DMS153 treated with DMSO at 0.1 percent for 48 hours (cell line): ENCODE data around the gene HERC3.

Experiments used
- DNase-seq: peaks from one replicate; lab custom pipeline; 2025; ENCODE audit not compliant: unreplicated experiment; lab: John Stamatoyannopoulos, UW

Gene HERC3

DNA sequence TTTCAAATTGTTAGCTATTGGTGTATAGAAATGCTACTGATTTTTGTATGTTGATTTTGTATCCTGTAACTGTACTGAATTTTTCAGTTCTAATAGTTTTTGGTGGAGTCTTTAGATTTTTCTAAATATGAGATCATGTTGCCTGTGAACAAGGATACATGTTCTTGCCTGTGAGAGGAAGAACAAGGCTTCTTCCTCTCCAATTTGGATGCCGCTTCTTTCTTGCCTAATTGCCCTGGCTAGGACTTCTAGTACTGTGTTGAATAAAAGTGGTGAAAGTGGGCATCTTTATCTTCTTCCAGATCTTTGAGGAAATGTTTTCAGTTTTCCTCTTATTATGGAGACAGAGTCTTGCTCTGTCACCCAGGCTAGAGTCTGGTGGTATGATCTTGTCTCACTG, 121.5 kb downstream of the HERC3 start:
- DNase-seq = no peak

DNA sequence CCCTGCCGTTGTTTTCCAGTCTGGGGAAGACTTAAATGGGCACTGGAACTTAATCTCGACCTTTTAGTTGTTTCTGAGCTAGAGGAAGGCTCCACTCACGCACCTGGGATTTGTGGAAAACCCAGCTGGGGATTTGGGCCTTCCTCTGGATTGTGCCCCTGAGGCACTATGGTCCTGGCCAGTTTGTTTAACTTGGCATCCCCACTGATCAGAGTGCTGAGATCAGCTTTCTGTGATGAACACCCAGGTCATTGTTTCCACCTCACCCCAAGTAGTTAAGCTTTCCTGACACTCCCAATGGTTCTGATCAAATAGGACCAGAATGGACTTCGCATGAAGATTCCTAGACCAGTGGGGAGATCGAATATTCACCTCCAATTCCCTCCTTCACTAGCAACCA, 125.8 kb downstream of the HERC3 start:
- no peak for DNase-seq

DNA sequence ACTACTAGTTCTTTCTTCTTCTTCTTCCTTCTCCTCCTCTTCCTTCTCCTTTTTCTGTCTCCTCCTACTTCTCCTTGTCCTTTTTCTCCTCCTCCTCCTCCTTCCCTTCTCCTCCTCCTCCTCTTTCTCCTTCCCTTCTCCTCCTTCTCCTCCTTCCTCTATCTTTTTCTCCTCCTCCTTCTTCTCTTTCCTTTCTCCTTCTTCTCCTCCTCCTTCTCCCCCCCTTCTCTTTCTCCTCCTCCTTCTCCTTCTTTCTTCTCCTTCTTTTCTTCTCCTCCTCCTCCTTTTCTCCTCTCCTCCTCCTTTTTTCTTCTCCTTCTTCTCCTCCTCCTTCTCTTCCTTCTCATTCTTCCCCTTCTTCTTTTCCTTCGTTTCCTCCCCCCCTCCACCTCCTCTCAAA, 127.1 kb downstream of the HERC3 start:
- no peak for DNase-seq

DNA sequence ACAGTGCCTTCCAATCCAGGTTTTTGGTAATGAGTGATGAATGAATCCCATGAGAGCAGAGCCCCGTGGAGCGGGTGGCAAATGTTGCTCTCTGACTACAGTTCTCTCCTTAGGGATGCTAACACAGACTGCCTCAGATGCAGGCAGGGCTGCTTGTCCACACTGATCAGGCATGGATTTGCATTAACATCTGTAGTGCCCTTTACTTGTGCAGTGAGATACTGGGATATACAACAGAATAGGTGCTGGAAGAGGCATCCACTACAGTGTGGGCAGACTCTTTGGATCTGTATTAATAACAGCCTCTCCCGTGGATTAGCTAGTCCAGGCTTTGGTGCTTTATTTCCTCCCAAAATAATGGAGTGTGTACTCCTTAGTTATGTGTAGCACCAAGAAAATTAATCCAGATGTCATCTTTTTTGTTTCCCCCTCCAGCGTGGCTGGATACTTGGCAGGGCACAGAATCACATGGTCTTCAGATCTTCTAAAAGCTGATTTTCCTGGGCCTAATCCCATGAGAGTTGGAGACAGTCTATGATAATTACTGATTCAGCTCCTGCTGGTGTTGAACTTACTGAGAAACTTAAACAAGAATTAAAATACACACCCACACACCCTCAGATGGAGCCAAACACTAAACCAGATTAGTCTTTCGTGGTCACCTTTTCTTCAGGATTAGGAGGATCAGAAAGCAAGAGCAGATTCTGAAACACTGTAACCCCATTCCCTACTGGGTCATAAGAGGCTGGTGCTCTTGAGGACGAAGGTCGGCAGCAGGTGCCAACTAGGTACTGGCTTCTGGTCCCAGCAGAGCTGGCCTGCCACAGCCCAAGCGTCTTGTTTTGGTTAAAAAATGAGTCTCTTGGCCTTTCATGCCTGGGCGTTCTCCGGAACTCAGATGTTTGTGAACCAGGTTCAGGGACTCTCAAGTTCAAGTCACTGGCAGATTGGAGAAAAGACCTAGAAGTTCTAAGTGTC, 128.5 kb downstream of the HERC3 start:
- no peak for DNase-seq

DNA sequence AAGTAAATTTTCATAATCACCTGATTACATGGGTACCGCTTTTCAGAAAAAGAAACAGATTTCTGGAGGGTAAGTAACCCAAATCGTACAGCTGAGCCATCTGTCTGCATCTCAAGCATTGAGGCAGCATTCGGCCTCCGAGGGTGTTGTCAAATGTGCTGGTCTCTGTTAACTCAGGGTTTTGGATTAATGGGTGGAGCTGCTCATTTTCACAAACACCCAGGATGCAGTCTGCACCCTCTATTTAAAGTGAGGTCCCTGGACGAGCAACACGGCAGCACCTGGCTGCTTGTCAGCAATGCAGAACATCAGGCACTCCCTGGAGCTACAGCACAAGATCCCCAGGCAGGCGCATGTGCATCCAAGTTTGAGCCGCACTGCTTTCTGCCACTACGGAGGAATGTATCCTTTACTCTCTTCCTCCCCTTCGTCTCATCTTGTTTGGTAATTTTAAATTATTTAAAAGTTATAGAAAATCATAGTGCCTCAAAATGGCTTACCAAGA, 130.0 kb downstream of the HERC3 start:
- DNase-seq = no peak

DNA sequence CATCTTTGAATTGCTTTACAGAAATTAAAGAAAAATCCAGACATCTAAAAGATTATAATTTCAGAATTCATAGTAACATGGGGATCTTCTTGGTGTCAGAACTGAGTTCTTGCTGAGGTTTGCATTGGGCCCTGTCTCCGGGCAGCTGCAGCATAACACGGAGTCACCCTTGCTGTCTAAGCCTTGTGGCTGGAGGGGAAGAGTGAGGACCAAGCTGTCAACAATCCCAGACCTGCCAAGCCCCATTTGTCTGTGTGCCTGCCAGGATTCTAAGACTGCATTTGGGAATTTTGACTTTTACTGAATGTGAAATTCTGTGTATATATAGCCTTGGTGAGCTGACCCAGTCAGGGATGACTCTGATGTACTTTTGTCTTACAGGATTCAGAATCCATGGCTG, 130.5 kb downstream of the HERC3 start:
- DNase-seq = no peak

DNA sequence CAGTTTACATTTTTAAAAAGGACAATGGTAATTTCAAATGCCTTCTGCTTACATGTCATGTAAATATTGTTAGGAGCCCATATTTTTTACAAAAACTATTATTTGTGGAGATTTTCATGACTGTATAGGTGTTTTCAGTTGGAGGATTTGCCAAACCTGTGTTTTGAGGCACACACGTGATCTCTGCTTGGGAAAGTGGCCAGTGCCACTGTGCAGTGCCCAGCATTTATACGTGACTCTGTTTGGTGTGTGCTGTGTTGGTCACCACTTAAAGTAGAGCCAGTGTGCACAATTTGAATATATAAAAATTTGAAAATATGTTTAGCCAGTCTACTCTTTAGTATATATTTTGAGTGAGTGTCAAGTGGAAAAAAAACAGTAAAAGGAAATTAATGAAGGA, 132.1 kb downstream of the HERC3 start:
- DNase-seq = no peak

DNA sequence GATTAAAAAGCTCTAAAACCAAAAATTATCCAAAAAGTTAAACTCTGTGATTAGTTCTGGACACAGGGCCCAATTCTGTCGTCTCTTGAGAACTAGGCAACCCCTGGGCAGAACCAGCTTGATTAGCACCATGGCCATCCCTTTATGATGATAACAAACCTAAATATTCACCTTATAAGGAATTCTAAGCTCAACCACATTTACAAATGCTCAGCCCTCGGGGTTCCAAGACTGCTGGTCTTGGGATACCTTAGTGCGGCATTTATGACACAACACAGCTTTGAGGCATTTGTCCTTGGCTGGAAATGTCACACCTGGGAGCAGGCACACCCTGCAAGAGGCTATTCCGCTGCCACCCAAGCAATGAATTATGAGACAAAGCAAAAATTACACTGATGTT, 132.9 kb downstream of the HERC3 start:
- DNase-seq = no peak

DNA sequence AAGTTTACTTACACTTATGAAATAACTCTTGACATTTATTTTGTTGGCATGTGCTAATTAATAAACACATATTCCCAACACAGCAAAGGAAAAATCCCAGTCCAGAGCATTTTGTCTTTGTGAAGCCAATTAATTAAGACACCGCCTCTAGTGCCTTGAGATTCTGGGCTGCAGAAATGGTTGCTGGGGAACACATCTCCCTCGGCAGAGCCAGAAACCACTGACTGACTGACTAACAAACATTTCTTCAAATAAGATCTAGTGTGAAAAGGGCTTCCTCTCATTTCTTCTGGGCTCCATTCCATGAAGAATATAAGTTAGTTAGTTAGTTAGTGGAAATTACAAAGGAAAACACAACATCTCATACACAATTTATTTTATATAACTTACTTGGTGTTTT, 133.7 kb downstream of the HERC3 start:
- no peak for DNase-seq

DNA sequence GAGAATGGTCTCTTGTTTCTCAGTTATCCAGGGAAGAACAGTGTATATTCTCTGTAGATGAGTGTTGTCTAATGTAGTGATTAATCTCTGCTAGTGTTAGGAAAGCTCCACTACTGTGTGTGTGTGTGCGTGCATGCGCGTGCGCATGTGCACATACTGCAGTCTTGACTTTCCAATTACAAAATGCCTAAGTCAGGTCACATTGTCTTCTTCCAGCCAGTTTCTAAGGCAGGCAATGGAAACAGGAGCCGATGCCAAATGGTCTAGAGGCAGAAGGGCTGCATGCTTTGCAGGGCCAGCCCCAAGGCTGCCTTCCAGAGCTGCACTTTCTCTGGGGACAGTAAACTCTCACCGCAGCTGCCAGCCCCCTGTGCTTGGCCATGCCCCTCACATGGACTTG, 135.9 kb downstream of the HERC3 start:
- no peak for DNase-seq

DNA sequence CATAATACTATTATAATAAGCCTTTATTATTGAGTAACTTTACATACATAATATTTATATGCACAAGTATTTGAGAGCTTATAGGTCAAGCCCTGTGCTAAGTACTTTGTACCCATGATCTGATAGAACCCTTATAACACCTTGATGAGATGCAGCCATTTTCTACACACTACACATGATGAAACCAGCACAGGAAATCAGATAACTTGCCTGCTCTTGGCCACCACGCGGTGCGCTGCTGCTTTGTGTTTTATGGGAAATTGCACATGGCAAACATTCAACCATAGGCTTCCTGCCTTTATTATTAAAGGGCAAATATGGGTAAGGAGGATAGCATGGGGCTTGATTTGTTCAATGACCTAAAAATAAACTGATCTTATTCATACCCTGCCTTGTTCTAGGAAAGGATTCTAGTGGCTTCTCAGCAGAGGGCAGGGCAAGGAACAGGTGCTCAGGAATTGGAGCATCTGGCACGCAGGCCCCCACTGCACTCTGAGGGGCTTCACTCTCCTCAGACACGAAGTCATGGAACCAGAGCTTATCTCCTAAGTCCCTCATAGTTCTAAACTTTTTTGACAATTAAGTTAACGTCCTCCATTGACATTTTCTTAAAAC, 137.0 kb downstream of the HERC3 start:
- no peak for DNase-seq

DNA sequence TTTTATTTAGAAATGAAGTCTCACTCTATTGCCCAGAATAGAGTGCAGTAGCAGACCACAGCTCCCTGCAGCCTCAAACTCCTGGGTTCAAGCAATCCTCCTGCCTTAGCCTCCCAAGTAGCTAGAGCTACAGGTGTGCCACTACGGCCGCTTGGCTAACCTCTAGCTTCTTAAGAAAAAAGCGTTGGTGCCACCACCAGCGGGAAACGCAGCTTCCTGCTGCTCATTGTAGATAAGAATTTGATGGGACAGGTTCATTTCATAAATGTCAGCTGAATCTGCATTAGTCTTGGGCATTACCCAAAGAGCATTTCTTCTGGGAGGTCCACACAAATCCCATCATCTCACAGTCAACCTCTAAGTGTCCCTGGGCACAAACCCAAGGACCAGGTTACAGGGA, 138.5 kb downstream of the HERC3 start:
- no peak for DNase-seq

DNA sequence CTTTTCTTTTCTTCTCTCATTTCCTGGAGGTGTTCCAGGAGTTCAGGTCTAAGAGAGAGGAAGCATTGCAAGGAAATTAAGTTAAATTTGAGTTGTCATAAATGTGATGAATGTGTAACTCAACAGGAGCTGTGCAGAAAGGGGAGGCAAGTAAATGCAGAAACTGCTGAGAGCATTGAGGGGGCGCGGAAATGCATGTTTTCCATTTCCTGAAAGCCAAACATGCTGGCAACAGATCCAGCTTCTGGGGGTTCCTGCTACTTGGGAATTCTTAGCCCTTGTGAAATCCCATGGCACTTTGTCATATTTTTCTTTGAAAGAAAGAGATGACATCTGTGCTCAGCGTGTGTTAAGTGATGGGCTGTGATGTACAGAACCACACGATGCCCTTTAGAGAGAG, 139.1 kb downstream of the HERC3 start:
- no peak for DNase-seq

DNA sequence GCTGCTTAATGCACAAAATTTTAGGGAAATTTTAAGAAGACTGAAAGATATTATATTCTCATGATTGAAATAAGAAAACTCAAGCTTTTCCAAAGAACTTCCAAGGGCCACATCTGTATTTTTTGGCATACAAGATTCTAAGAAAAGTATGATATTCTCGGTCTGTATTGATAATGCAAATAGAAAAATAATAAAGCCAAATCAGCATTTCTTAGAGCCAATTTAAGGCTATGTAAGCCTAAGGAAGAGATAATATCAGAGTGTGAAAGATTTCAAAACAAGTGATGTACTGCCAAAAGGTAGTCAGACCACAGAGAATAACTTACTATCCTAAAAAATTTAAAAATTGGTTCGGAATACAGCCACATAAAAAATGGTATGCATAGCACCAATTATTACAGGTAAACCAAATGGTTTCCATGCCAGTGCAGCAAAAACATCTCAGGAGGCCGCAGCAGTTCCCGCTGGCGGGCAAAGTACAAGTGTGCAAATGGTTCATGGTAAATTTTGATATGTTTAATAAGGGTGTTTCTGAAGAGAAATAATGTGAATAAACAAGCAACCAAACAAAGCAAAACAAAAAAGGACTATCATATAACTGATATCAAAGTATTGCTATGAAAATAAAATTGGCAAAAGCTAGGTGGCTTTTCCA, 140.6 kb downstream of the HERC3 start:
- DNase-seq = no peak

DNA sequence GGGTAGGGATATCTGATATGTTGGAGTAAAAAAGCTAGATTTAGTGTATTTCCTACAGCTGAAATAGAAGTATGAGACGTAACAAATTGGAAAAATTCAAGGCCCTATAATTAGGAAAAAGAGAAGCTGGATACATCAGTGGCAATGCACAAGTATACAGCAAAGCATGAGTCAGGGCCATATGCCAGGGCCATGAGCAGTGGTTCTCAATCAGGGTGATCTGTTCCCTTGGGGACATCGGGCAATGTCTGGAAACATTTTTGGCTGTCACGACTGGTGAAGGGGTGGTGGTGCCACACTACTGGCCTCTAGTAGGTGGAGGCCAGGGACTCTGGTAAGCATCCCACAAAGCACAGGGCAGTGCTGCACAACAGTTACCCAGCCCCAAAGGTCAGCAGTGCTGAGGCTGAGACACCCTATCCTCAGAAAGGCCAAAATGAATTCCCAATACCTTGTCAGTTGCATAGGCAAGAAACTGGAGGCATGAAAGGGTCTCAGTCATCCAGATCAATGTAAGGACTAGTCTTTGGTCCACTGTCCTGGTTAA, 142.2 kb downstream of the HERC3 start:
- no peak for DNase-seq

DNA sequence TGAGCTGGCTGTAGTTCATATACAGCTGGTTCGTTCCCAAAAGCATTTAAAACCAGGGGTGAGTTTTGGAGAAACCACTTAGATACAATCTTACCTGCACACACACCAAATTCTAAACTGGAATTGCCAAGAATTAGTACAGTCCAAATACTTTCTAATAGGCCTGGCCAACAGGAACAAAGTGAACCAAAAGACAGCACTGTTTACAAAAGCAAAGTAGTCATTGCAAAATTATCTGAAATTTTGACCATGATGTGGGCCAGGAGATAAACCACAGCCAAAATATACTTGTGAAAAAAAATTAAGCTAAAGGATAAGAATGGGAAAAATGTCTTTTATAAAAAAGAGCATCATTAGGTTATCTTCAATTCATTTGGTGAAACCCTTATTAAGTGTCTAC, 143.3 kb downstream of the HERC3 start:
- no peak for DNase-seq

DNA sequence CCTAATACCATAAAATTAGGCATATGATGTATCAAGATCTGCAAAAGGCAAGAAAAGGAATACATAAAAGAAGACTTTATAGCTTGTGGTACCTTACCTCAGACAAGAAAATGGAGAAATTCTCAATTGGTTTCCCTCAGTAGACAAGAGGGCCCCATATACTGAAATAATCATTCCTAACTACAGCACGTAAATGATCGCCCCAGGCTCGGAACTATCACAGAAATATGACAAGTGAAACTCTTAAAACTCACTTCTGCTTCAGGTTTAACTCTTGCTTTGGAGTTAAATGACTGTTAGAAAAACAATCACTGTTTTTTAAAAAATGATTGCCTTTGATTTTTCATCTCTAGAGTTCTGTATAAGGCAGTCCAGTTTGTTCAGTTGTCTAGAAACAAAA, 144.0 kb downstream of the HERC3 start:
- DNase-seq = no peak

DNA sequence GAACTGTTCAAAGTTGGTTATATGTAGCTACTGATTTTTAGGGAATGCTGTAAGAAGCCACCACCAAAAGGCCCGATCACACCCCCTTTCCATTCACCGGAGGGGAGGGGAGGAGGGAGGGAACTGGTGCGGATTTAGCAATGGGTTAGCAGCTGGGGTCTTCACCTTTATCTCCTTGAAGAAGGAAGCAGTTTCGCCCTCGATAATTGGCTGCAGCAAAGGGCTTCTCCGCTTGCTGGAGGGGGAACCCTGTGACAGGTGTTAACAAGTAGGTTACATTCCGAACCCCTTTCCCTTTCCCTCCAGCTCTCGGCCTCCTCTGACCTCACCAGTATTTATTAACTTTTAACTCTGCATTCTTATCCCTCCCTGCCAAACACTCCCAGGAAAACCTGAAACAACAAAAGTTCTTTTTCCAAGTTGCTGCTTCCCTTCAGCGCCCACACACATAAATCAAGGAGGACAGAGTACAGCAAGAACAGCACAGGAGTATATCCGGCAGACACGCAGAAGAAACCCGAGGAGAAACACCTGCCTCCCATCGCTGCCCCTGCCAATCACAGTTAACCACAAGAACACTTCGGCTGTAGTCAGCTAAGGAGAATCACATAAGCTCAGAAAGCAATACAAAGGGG, 145.1 kb downstream of the HERC3 start:
- no peak for DNase-seq

DNA sequence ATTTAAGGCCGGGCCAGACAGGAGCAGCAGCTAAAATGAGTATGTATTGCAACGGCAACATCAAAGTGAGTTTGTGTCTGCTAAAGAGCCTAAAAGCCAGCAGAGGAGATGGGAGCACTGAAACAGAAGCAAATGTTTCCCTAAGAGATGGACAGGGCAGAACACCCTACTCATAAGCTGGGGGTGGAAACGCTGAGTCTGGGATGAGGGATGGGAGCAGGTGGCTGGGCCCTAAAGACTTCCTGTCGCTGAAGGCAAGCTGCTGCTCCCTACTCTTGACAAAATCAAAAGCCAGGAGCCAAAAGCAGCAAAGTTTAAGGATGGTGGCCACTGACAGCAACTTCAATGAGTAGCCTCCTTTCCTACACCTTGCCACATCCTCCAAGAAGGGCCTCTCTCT, 145.9 kb downstream of the HERC3 start:
- no peak for DNase-seq

DNA sequence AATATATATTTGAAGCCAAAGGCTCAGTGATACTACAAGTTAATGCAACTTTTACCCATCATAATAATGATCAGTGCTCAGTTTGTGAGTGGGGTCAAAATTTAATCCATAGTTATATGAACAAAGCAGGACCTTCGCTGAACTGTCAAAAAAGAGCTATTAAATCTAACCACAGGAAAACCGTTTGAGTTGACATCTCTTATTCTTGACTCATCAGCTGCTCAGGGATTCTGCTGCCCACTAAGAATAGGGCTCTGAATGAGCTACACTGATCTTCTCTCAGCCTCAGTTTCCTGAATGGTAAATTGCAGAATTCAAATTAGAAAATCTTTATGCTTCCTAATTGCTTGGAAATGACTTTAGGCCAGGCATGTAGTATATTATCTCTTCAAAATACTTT, 150.3 kb downstream of the HERC3 start:
- DNase-seq = no peak

DNA sequence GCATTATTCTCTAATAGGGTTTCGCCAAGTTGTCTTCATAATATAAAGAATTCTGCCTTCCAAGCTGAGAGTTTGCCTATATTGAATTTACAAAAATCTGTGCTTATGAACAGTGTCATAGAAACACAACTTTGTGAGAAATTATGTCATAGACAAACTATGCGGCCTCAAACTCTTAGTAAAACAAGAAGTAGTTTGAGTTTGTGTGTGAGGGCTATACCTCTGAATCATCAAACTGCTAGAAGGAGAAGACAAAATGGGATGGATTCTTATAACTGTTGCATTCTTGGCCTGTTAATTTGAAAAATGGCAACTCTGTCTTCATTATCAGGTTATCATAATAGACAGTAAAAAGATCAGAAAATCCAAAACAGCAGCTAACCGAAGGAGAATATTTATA, 151.4 kb downstream of the HERC3 start:
- DNase-seq = no peak
